ENCODE results near the gene KCNN4. TPM values are rescaled to one million over a fixed set of nuclear protein-coding genes. Genes with fewer than 3 reads are reported as not detected.
"Not testable (repeated sequence)": the region's sequence is repeated elsewhere in the genome, so short reads cannot be mapped to it uniquely, and the experiment has no call there.

The KCNN4 gene
- total RNA-seq (2022) (3.0 and 4.0 TPM in 2 replicates), Bru-seq, nascent RNA (percentile 39 among the genes with signal in this experiment), BruChase-seq, experiment 1, labeled RNA remaining after a 2-hour chase (percentile 35 among the genes with signal in this experiment), BruChase-seq, experiment 2, labeled RNA remaining after a 6-hour chase (percentile 37 among the genes with signal in this experiment)
- long read RNA-seq, partial matches to known transcripts: 0 of 6 reads
- long read RNA-seq, other reads (novel, unspliced or antisense): 3 of 6 reads

DNA sequence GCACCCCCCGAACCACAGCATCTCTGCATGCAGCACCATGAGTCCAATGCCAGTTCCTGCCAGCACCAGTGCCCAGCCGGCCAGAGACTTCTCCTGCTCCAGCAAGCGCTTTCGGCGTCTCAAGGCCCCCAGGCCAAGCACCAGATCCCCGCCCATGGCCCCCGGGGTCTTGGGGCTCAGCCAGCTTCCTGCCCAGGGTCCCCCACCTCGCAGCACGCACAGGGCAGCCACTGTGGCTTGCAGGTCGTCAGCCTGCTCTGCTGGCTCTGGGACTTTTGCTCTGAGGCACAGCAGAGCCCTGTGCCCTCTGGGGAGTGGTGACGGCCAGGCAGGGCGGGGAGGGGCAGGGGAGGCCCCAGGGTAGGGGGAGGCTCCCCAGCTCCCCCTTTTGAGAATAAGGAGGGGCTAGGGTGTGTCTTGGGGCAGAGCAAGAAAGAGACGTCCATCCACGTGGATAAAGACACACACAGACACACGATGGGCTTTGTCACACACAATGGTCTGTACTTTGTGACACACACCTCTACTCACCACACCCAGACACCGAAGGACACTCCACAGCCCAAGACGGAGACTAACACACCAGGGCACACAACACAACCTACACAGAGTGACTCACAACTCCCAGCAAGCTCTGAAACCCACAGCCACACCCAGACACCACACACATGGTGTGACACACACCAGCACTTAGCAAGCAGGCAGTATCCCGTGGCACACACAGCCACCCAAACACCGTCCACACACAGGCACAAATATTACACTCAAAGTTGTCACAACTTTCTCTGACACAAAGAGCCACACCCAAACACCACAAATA is at the start of gene KCNN4:
KCNN4 (minus strand) TSS at position 268 of the 820 bp plus-strand sequence; CDS start at position 156, 112 bp downstream.
- peak within 1 kb of the TSS; percentile 25 for H3K27ac Mint-ChIP-seq (ENCODE audit: unreplicated experiment)
- intact Hi-C loops (cut with micrococcal nuclease; ENCODE audit: unreplicated experiment): loop anchor here (10.0 kb wide), 2 partner anchors 116 to 186 kb away; partner anchors contain the start of genes IRGQ and ZNF576
- no peak for DNase-seq
- CTCF ChIA-PET: no interaction called here
- H3K36me3 Mint-ChIP-seq (ENCODE audit: insufficient read depth, unreplicated experiment): no peaks in the 10 kb centered on the region
- no TSS peak for BruUV-seq (replicated peaks)
- H3K36me3 ChIP-seq (ENCODE audit: control insufficient read depth, insufficient read depth, low read length): no peaks in the 10 kb centered on the region
- no peaks in the 10 kb centered on the region for H3K9me3 ChIP-seq
- TF ChIP-seq, protein P1, sequence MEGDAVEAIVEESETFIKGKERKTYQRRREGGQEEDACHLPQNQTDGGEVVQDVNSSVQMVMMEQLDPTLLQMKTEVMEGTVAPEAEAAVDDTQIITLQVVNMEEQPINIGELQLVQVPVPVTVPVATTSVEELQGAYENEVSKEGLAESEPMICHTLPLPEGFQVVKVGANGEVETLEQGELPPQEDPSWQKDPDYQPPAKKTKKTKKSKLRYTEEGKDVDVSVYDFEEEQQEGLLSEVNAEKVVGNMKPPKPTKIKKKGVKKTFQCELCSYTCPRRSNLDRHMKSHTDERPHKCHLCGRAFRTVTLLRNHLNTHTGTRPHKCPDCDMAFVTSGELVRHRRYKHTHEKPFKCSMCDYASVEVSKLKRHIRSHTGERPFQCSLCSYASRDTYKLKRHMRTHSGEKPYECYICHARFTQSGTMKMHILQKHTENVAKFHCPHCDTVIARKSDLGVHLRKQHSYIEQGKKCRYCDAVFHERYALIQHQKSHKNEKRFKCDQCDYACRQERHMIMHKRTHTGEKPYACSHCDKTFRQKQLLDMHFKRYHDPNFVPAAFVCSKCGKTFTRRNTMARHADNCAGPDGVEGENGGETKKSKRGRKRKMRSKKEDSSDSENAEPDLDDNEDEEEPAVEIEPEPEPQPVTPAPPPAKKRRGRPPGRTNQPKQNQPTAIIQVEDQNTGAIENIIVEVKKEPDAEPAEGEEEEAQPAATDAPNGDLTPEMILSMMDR (IDR thresholded peaks at IDR 0.05; ENCODE audit: insufficient read depth in 1 of 2, low read depth in 1 of 2, low read length in 1 of 2, severe bottlenecking in 1 of 2, unreplicated experiment in 1 of 2): no peak
- H3K4me1 ChIP-seq: peaks cover 11% of the 10 kb centered on the region
- peak within 1 kb of the TSS; percentile 25 for H3K4me3 ChIP-seq (ENCODE audit: low read depth, low read length)
- peak within 1 kb of the TSS; percentile 50 for H3K4me3 Mint-ChIP-seq (ENCODE audit: unreplicated experiment)
- peaks cover 28% of the 10 kb centered on the region for H3K4me1 Mint-ChIP-seq (ENCODE audit: low read depth, unreplicated experiment)
- POLR2A ChIA-PET: no interaction called here
- H3K27me3 Mint-ChIP-seq (ENCODE audit: insufficient read depth, unreplicated experiment): no peaks in the 10 kb centered on the region
- no peaks in the 10 kb centered on the region for H3K27me3 ChIP-seq (replicated peaks; ENCODE audit: control insufficient read depth, insufficient read depth, low read length)
- peaks cover 10% of the 10 kb centered on the region for H3K9me3 Mint-ChIP-seq (ENCODE audit: unreplicated experiment)

DNA sequence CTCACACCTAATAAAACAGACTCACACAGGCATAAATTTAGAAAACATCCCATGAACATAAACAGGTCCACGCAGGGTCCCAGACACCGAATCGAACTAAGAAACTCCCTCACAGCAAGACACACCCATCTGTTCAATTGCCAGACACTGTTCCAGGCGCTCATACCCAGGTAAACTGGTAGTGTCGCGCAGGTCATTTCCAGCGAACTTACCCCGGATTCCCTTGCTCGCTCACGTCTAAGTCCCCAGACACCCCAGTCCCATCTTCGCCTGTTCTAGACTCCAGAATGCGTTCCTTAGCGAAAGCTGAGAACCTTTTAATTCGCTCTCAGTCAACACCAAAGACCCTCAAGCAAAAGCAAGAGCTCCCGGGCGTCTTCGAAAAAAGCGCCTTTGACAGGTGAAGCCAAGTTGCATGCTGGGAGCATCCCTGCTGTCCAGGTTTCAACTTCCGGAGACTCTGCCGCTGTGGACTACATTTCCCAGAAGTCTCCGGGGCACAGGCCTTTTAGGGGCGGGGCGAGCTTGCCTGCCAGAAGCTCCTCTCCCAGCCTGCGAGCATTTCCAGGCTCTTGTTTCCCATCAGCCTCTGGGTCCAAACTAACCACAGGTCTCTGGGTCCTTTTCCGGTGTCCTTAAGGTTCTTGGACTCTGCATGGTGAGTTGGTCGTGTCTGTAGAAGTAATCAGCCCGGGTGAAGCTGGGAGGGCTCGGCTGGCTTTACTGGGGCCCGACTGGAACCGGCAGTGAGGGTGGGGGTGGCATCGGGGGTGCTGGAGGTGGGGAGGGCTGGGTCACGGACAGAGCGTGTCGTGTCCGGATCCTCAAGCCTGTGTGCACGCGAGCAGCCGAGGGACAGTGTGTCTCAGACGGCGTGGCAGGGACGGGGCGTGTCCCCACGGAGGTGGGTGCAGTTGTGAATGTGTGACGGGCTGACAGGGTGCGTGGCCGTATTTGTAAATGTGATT is 46.3 kb upstream of the KCNN4 start, which contains the start of gene ZNF283:
ZNF283 (plus strand) TSS at position 535 of the 968 bp plus-strand sequence. CDS start 6,184 bp downstream, outside the sequence.
- Mint-ChIP-seq H3K4me3 (ENCODE audit: unreplicated experiment) (peak within 1 kb of the TSS; percentile 94), H3K4me1 (ENCODE audit: low read depth, unreplicated experiment) (peaks cover 7% of the 10 kb centered on the region), H3K36me3 (ENCODE audit: insufficient read depth, unreplicated experiment) (peaks cover 33% of the 10 kb centered on the region), H3K27ac (ENCODE audit: unreplicated experiment) (peak within 1 kb of the TSS; percentile 76), H3K27me3 (ENCODE audit: insufficient read depth, unreplicated experiment) (no peaks in the 10 kb centered on the region), H3K9me3 (ENCODE audit: unreplicated experiment) (peaks cover 14% of the 10 kb centered on the region)
- Histone ChIP-seq H3K4me3 (ENCODE audit: low read depth, low read length) (peak within 1 kb of the TSS; percentile 91), H3K36me3 (ENCODE audit: control insufficient read depth, insufficient read depth, low read length) (no peaks in the 10 kb centered on the region), H3K27me3 (replicated peaks; ENCODE audit: control insufficient read depth, insufficient read depth, low read length) (no peaks in the 10 kb centered on the region), H3K9me3 (no peaks in the 10 kb centered on the region), H3K4me1 (no peaks in the 10 kb centered on the region)
- DNase-seq: peak; percentile 95 to 96
- intact Hi-C loops (cut with micrococcal nuclease; ENCODE audit: unreplicated experiment): loop anchor here (10.0 kb wide), 1 partner anchor 288 kb away; the partner anchor contains the start of gene ZNF225
- ChIA-PET POLR2A (interaction anchor here (0.6 to 1.7 kb wide), 7 partner anchors 12 to 673 kb away, joined by 3 to 7 read pairs (median 5); partner anchors contain the start of genes SMG9, ZNF180, ZNF221 and ZNF226), CTCF (interaction anchor here (0.6 to 2.0 kb wide), 5 partner anchors 17 to 1387 kb away, joined by 3 to 6 read pairs (median 4); no protein-coding TSS in a partner anchor)
- TF ChIP-seq, protein P1 (IDR thresholded peaks at IDR 0.05; ENCODE audit: insufficient read depth in 1 of 2, low read depth in 1 of 2, low read length in 1 of 2, severe bottlenecking in 1 of 2, unreplicated experiment in 1 of 2): no peak
- BruUV-seq (replicated peaks): no TSS peak

DNA sequence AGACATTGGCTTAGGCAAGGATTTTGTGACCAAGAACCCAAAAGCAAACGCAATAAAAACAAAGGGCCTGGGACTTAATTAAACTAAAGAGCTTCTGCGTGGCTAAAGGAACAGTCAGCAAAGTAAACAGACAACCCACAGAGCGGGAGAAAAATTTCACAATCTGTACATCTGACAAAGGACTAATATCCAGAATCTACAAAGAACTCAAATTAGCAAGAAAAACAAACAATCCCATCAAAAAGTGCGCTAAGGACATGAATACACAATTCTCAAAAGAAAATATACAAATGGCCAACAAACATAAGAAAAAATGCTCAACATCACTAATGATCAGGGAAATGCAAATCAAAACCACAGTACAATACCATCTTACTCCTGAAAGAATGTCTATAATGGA is 43.8 kb upstream of the KCNN4 start:
- peaks cover 14% of the 10 kb centered on the region for H3K9me3 Mint-ChIP-seq (ENCODE audit: unreplicated experiment)
- POLR2A ChIA-PET; H3K4me1 Mint-ChIP-seq (ENCODE audit: low read depth, unreplicated experiment); H3K4me3 Mint-ChIP-seq (ENCODE audit: unreplicated experiment); H3K4me3 ChIP-seq (ENCODE audit: low read depth, low read length); H3K4me1 ChIP-seq; H3K27ac Mint-ChIP-seq (ENCODE audit: unreplicated experiment); CTCF ChIA-PET; DNase-seq; BruUV-seq (replicated peaks); H3K27me3 Mint-ChIP-seq (ENCODE audit: insufficient read depth, unreplicated experiment); H3K9me3 ChIP-seq; H3K36me3 ChIP-seq (ENCODE audit: control insufficient read depth, insufficient read depth, low read length); H3K27me3 ChIP-seq (replicated peaks; ENCODE audit: control insufficient read depth, insufficient read depth, low read length): not testable (repeated sequence)
- peaks cover 27% of the 10 kb centered on the region for H3K36me3 Mint-ChIP-seq (ENCODE audit: insufficient read depth, unreplicated experiment)
- intact Hi-C loops (cut with micrococcal nuclease; ENCODE audit: unreplicated experiment): loop anchor here (10.0 kb wide), 1 partner anchor 290 kb away; the partner anchor contains the start of gene ZNF225

DNA sequence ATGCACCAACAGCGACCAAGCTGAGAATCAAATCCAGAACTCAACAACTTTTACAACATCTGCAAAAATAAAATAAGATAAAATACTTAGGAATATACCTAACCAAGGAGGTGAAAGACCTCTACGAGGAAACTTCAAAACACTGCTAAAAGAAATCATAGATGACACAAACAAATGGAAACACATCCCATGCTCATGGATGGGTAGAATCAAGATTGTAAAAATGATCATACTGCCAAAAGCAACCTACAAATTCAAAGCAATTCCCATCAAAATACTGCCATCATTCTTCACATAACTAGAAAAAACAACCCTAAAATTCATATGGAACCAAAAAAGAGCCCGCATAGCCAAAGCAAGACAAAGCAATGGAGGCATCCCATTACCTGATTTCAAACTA is 43.1 kb upstream of the KCNN4 start:
- POLR2A ChIA-PET; H3K27me3 Mint-ChIP-seq (ENCODE audit: insufficient read depth, unreplicated experiment): not testable (repeated sequence)
- intact Hi-C loops (cut with micrococcal nuclease; ENCODE audit: unreplicated experiment): loop anchor here (10.0 kb wide), 1 partner anchor 291 kb away; the partner anchor contains the start of gene ZNF225

More for the DNA sequence above, 43.1 kb upstream of the KCNN4 start:
- CTCF ChIA-PET; H3K27me3 ChIP-seq (replicated peaks; ENCODE audit: control insufficient read depth, insufficient read depth, low read length); H3K9me3 ChIP-seq; H3K36me3 ChIP-seq (ENCODE audit: control insufficient read depth, insufficient read depth, low read length); H3K4me1 Mint-ChIP-seq (ENCODE audit: low read depth, unreplicated experiment); DNase-seq; H3K4me3 Mint-ChIP-seq (ENCODE audit: unreplicated experiment); H3K4me3 ChIP-seq (ENCODE audit: low read depth, low read length); BruUV-seq (replicated peaks); H3K4me1 ChIP-seq; H3K27ac Mint-ChIP-seq (ENCODE audit: unreplicated experiment): not testable (repeated sequence)
- Mint-ChIP-seq H3K36me3 (ENCODE audit: insufficient read depth, unreplicated experiment) (peaks cover 20% of the 10 kb centered on the region), H3K9me3 (ENCODE audit: unreplicated experiment) (peaks cover 14% of the 10 kb centered on the region)
